Measurements from ENCODE around the gene ENC1.

The ENC1 gene

GRCh38 chr5:74655716-74656115, 15.2 kb upstream of the ENC1 start:
- DNase-seq = no peak

GRCh38 chr5:74655206-74655605, 14.7 kb upstream of the ENC1 start:
- DNase-seq = no peak

- DNase-seq = no peak
Observed at GRCh38 chr5:74653991-74654390, 13.5 kb upstream of the ENC1 start.

GRCh38 chr5:74652576-74652975, 12.0 kb upstream of the ENC1 start:
- DNase-seq = no peak

GRCh38 chr5:74651710-74652109, 11.2 kb upstream of the ENC1 start:
- DNase-seq = no peak

GRCh38 chr5:74649421-74649973, 9.0 kb upstream of the ENC1 start:
- no peak for DNase-seq

GRCh38 chr5:74648835-74649293, 8.3 kb upstream of the ENC1 start:
- peak; percentile 34 to 67 for DNase-seq

GRCh38 chr5:74647096-74647495, 6.6 kb upstream of the ENC1 start:
- DNase-seq = no peak

- DNase-seq = peak in 1 of 2 donors; percentile 50
Observed at GRCh38 chr5:74643111-74643562, 2.6 kb upstream of the ENC1 start.

- no peak for DNase-seq
Observed at GRCh38 chr5:74642543-74642863, 2.0 kb upstream of the ENC1 start.

- peak; percentile 16 to 30 for DNase-seq
Observed at GRCh38 chr5:74641735-74642542, 1.4 kb upstream of the ENC1 start.

GRCh38 chr5:74640954-74641734, 616 bp upstream of the ENC1 start:
- peak; percentile 29 to 39 for DNase-seq

- DNase-seq = peak; percentile 27 to 33
Observed at GRCh38 chr5:74639807-74640449, 600 bp downstream of the ENC1 start.

- DNase-seq = no peak
Observed at GRCh38 chr5:74638970-74639806, 1.3 kb downstream of the ENC1 start.

GRCh38 chr5:74638544-74638969, 2.0 kb downstream of the ENC1 start:
- no peak for DNase-seq

- no peak for DNase-seq
Observed at GRCh38 chr5:74636552-74636951, 4.0 kb downstream of the ENC1 start.

GRCh38 chr5:74636149-74636548, 4.4 kb downstream of the ENC1 start:
- DNase-seq = no peak

- no peak for DNase-seq
Observed at GRCh38 chr5:74634611-74635286, 5.8 kb downstream of the ENC1 start.

- no peak for DNase-seq
Observed at GRCh38 chr5:74633695-74634094, 6.8 kb downstream of the ENC1 start.

- no peak for DNase-seq
Observed at GRCh38 chr5:74632947-74633356, 7.6 kb downstream of the ENC1 start.

GRCh38 chr5:74631081-74631953, 9.2 kb downstream of the ENC1 start:
- peak; percentile 47 to 54 for DNase-seq

Measured in CD4-positive, alpha-beta T cell treated with Interleukin-4 for 1 hour (primary cell).